Measurements from ENCODE around the gene KPNB1.

GRCh38 chr17:47682138-47682537 is 32.4 kb downstream of the KPNB1 start:
- TF ChIP-seq CREB1 (IDR thresholded peaks at IDR 0.05; ENCODE audit: low read depth) (no peak), CTCF (IDR thresholded peaks at IDR 0.05 in 2 of 3, conservative IDR thresholded peaks at IDR 0.05 in 1 of 3; ENCODE audit: control insufficient read depth in 2 of 3, extremely low read depth in 1 of 3, insufficient read depth in 1 of 3, low read depth in 3 of 3, low read length in 3 of 3) (no peak), PBX3 (IDR thresholded peaks at IDR 0.05; ENCODE audit: insufficient replicate concordance, low read depth, low read length) (no peak), EZH2 (IDR thresholded peaks at IDR 0.05; ENCODE audit: borderline replicate concordance, control insufficient read depth, low read depth, low read length) (no peak), JUND (IDR thresholded peaks at IDR 0.05; ENCODE audit: low read depth, low read length) (no peak), CHD4 (IDR thresholded peaks at IDR 0.05) (no peak), IRF3 (IDR thresholded peaks at IDR 0.05) (no peak), TCF12 (IDR thresholded peaks at IDR 0.05; ENCODE audit: low read depth, low read length) (no peak), TAF1 (IDR thresholded peaks at IDR 0.05; ENCODE audit: borderline replicate concordance, low read depth, low read length) (no peak), ZNF384 (IDR thresholded peaks at IDR 0.05; ENCODE audit: borderline replicate concordance, low read depth, low read length) (no peak), POLR2AphosphoS5 (IDR thresholded peaks at IDR 0.05; ENCODE audit: low read length) (no peak), MXI1 (IDR thresholded peaks at IDR 0.05; ENCODE audit: low read depth, low read length) (no peak)
- TF ChIP-seq, protein P1, sequence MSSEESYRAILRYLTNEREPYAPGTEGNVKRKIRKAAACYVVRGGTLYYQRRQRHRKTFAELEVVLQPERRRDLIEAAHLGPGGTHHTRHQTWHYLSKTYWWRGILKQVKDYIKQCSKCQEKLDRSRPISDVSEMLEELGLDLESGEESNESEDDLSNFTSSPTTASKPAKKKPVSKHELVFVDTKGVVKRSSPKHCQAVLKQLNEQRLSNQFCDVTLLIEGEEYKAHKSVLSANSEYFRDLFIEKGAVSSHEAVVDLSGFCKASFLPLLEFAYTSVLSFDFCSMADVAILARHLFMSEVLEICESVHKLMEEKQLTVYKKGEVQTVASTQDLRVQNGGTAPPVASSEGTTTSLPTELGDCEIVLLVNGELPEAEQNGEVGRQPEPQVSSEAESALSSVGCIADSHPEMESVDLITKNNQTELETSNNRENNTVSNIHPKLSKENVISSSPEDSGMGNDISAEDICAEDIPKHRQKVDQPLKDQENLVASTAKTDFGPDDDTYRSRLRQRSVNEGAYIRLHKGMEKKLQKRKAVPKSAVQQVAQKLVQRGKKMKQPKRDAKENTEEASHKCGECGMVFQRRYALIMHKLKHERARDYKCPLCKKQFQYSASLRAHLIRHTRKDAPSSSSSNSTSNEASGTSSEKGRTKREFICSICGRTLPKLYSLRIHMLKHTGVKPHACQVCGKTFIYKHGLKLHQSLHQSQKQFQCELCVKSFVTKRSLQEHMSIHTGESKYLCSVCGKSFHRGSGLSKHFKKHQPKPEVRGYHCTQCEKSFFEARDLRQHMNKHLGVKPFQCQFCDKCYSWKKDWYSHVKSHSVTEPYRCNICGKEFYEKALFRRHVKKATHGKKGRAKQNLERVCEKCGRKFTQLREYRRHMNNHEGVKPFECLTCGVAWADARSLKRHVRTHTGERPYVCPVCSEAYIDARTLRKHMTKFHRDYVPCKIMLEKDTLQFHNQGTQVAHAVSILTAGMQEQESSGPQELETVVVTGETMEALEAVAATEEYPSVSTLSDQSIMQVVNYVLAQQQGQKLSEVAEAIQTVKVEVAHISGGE (CRISPR knock-in tag; IDR thresholded peaks at IDR 0.05), result no peak

Measured in GM12878 (cell line).